Fibroblast of lung (primary cell): ENCODE measurements around the gene THSD7A. TPM values are rescaled to one million over a fixed set of nuclear protein-coding genes. Genes with fewer than 3 reads are reported as not detected.

Experiments
- DNase-seq, 2 donors: peaks; one replicate each; pipeline versions ENCODE4 v3.0.0 to v3.0.0-alpha.2; 2010; ENCODE audit warnings: low read depth in 2 of 2
- H2AFZ ChIP-seq: 2 replicates; pipeline ENCODE4 v1.5.1; 2012; ENCODE audit warnings: low read length, control low read depth, inconsistent platforms
- H3K27ac ChIP-seq: 2 replicates; pipeline ENCODE4 v1.5.1; 2011; ENCODE audit warnings: low read length, control low read depth; ENCODE audit not compliant: insufficient read depth
- H3K27me3 ChIP-seq: 2 replicates; pipeline ENCODE4 v1.5.1; 2011; ENCODE audit warnings: mild to moderate bottlenecking, low read length; ENCODE audit not compliant: control insufficient read depth, insufficient read depth
- H3K36me3 ChIP-seq: 2 replicates; pipeline ENCODE4 v1.5.1; 2011; ENCODE audit warnings: low read length; ENCODE audit not compliant: control insufficient read depth, insufficient read depth
- H3K4me1 ChIP-seq: 2 replicates; pipeline ENCODE4 v1.5.1; 2011; ENCODE audit warnings: low read length; ENCODE audit not compliant: control insufficient read depth, insufficient read depth; ENCODE audit errors: extremely low read depth
- H3K4me2 ChIP-seq: 2 replicates; pipeline ENCODE4 v1.5.1; 2011; ENCODE audit warnings: low read length, control low read depth; ENCODE audit not compliant: insufficient read depth; ENCODE audit errors: extremely low read depth
- H3K4me3 ChIP-seq, 4 experiments: fragments of 200-600 bp in 1 of 4; sonication (generic) in 1 of 4; replicated peaks in 1 of 4; 2 replicates each; pipeline ENCODE4 v1.5.1; 2011 to 2016; ENCODE audit warnings: low read length in 4 of 4, low read depth in 3 of 4, mild to moderate bottlenecking in 3 of 4, control low read depth in 2 of 4, inconsistent platforms in 1 of 4, mixed read lengths in 1 of 4; ENCODE audit not compliant: insufficient read depth in 1 of 4; ENCODE audit errors: control extremely low read depth in 1 of 4
- H3K79me2 ChIP-seq: 2 replicates; pipeline ENCODE4 v1.5.1; 2012; ENCODE audit warnings: mild to moderate bottlenecking, low read length, inconsistent platforms; ENCODE audit not compliant: control insufficient read depth, insufficient read depth
- H3K9ac ChIP-seq: 2 replicates; pipeline ENCODE4 v1.5.1; 2011; ENCODE audit warnings: mild to moderate bottlenecking, low read length, control low read depth; ENCODE audit not compliant: insufficient read depth
- H3K9me3 ChIP-seq: 2 replicates; pipeline ENCODE4 v1.5.1; 2012; ENCODE audit warnings: low read depth, low read length; ENCODE audit not compliant: control insufficient read depth, insufficient read depth
- H4K20me1 ChIP-seq: 2 replicates; pipeline ENCODE4 v1.5.1; 2011; ENCODE audit warnings: low read length; ENCODE audit not compliant: control insufficient read depth, insufficient read depth; ENCODE audit errors: extremely low read depth
- CTCF ChIP-seq, 2 donors: IDR thresholded peaks in 1 of 2; conservative IDR thresholded peaks in 1 of 2; 1 replicate in 1 of 2; 2 replicates in 1 of 2; pipeline ENCODE4 v1.5.1; 2011 to 2012; ENCODE audit warnings: low read length in 2 of 2, control low read depth in 1 of 2, inconsistent platforms in 1 of 2, low read depth in 1 of 2, mild to moderate bottlenecking in 1 of 2
- EZH2 ChIP-seq: IDR thresholded peaks from 2 replicates; pipeline ENCODE4 v1.5.1; 2012; ENCODE audit warnings: low read length, control low read depth, mild to moderate bottlenecking; ENCODE audit errors: missing control alignments
- polyA plus RNA-seq, 2 donors: library from polyadenylated mRNA; depleted of rRNA in 1 of 2; stranded (reverse) in 1 of 2; unstranded in 1 of 2; fragments of >200 nt; gene quantifications; 2 replicates each; pipeline ENCODE4 v1.2.1, GENCODE V29; 2011 to 2012; ENCODE audit warnings: missing spikeins in 1 of 2
- total RNA-seq: library from RNA; depleted of rRNA; stranded (reverse); fragments of >200 nt; gene quantifications from 2 replicates; pipeline ENCODE4 v1.2.1, GENCODE V29; 2014

THSD7A gene
- total and polyA plus RNA-seq, 2 donors (not counting 1 experiment from before 2014, with no cell fraction given), result 0.02 to 0.83 TPM

- Histone ChIP-seq H4K20me1 (no peaks in the 10 kb centered on the region), H3K4me3 (no peak overlapping the region), H3K27ac (no peak overlapping the region), H3K9ac (no peak overlapping the region), H2AFZ (no peak overlapping the region), H3K4me2 (no peak overlapping the region), H3K36me3 (no peaks in the 10 kb centered on the region), H3K9me3 (no peaks in the 10 kb centered on the region), H3K27me3 (no peaks in the 10 kb centered on the region), H3K79me2 (no peaks in the 10 kb centered on the region), H3K4me1 (no peaks in the 10 kb centered on the region)
- no peak for DNase-seq
- TF ChIP-seq CTCF (conservative IDR thresholded peaks at IDR 0.05 in 1 of 2, IDR thresholded peaks at IDR 0.05 in 1 of 2; ENCODE audit: low read depth in 1 of 2, low read length in 2 of 2), result no peak
- no peak for TF ChIP-seq EZH2
Measured at GRCh38 chr7:11376529-11376928, 455.5 kb downstream of the THSD7A start.

- TF ChIP-seq EZH2, result no peak
- no peak for TF ChIP-seq CTCF (conservative IDR thresholded peaks at IDR 0.05 in 1 of 2, IDR thresholded peaks at IDR 0.05 in 1 of 2; ENCODE audit: low read depth in 1 of 2, low read length in 2 of 2)
- H2AFZ ChIP-seq, result no peak overlapping the region
- H3K79me2 ChIP-seq, result no peaks in the 10 kb centered on the region
- H3K4me1 ChIP-seq, result no peaks in the 10 kb centered on the region
- no peaks in the 10 kb centered on the region for H3K9me3 ChIP-seq
- no peak for DNase-seq
- H3K27me3 ChIP-seq, result no peaks in the 10 kb centered on the region
- H3K27ac ChIP-seq, result no peak overlapping the region
- no peak overlapping the region for H3K4me2 ChIP-seq
- no peaks in the 10 kb centered on the region for H3K36me3 ChIP-seq
- H3K4me3 ChIP-seq, result no peak overlapping the region
- no peak overlapping the region for H3K9ac ChIP-seq
- H4K20me1 ChIP-seq, result no peaks in the 10 kb centered on the region
Measured at GRCh38 chr7:11374629-11375028, 457.4 kb downstream of the THSD7A start.

GRCh38 chr7:11373546-11374142 lies 458.4 kb downstream of the THSD7A start:
- Histone ChIP-seq H3K9ac (no peak overlapping the region), H3K9me3 (no peaks in the 10 kb centered on the region), H3K4me2 (no peak overlapping the region), H3K36me3 (no peaks in the 10 kb centered on the region), H3K4me1 (no peaks in the 10 kb centered on the region), H3K4me3 (no peak overlapping the region), H4K20me1 (no peaks in the 10 kb centered on the region), H3K79me2 (no peaks in the 10 kb centered on the region), H2AFZ (no peak overlapping the region), H3K27ac (no peak overlapping the region), H3K27me3 (no peaks in the 10 kb centered on the region)
- TF ChIP-seq EZH2, result no peak
- peak in 1 of 2 donors; percentile 64 for TF ChIP-seq CTCF (conservative IDR thresholded peaks at IDR 0.05 in 1 of 2, IDR thresholded peaks at IDR 0.05 in 1 of 2; ENCODE audit: low read depth in 1 of 2, low read length in 2 of 2)
- DNase-seq, result peak; percentile 10 to 26
